GM21576 (cell line): Measurements from ENCODE around the gene TIMP2.
"Not testable (repeated sequence)": the region's sequence is repeated elsewhere in the genome, so short reads cannot be mapped to it uniquely, and the experiment has no call there.

Experiments
- ATAC-seq: cut with Tn5 transposase; IDR thresholded peaks from one replicate; pipeline ENCODE4 v1.9.1; 2021; ENCODE audit warnings: mild to moderate bottlenecking, moderate library complexity; ENCODE audit not compliant: unreplicated experiment

The TIMP2 gene

DNA sequence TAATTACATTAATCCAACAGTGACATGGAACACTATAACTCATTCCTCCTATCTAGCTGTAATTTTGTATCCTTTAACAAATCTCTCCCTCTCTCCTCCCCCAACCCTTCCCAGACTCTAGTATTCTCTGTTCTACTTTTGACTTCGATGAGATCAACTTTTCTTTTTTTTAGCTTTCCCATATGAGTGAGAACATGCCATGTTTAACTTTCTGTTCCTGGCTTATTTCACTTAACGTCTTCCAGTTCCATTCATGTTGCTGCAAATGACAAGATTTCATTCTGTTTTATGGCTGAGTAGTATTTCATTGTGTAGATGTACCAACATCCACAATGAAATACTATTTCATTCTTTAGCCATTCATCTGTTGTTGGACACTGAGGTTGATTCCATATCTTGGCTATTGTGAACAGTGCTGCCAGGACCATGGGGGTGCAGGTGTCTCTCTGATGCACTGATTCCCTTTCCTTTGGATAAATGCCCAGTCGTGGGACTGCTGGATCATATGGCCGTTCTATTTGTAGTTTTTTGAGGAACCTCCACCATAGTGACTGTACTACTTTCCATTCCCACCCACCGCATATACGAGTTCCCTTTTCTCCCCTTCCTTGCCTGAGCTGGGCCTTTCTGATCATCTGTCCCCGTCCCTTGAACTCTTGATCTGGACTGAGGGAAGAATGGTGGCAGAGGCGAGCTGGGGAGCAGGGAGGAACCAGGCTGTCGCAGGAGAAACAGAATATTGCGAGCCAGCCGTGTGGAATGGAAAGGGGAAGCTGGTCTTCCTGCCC, 14.5 kb downstream of the TIMP2 start:
- ATAC-seq, result no peak

DNA sequence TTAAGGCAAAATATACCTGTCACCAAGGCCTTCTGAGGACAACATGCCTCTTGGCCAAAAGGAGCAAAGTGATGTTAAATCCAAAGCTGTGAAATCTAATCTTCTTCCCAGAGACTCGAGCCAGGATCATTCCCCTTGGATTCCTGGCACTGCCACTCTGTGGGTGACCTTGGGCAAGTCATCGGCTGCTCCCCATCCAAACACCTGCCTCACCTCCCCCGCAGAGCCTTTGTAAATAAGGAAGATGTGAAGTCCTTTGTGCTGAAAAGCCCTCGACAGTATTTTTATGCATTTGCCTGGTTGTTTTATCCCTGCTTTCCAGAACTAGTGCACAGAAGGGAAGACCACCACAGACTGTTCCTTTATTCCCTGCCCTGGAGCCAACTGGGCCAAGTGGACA, 16.8 kb downstream of the TIMP2 start:
- no peak for ATAC-seq

DNA sequence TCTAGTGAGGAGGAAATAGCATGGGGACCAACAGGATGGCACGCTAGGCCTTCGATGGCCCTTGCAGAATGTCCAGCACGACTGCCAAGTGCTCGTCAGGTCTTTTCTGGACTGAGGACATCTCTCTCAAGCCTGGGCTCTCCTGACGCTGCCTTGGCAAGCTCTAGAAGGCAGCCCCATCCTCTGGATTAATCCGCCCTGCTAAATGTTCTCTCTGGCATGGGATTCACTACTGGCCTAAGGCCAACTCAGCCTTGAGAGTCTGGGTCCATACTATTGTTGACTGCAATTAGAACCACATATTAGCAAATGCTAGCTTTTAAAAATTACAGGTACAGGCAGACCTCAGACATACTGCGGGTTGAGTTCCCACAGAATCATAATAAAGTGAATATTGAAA, 19.6 kb downstream of the TIMP2 start:
- no peak for ATAC-seq

DNA sequence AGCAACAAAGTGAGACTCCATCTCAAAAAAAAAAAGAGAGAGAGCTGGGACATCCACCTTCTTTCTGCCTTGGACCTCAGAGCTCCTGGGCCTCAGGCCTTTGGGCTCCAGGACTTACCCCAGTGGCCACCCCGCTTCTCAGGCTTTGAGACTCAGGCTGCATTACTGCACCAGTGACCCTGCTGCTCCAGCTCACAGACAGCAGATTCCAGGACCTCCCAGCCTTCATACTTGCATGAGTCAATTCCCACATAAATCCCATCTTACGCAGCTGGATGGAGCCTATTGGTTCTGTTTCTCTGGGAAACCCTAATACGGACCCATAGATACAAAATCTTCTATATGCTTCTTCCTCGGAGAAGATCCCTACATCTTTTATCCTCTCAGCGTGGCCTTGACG, 20.1 kb downstream of the TIMP2 start:
- ATAC-seq, result no peak

DNA sequence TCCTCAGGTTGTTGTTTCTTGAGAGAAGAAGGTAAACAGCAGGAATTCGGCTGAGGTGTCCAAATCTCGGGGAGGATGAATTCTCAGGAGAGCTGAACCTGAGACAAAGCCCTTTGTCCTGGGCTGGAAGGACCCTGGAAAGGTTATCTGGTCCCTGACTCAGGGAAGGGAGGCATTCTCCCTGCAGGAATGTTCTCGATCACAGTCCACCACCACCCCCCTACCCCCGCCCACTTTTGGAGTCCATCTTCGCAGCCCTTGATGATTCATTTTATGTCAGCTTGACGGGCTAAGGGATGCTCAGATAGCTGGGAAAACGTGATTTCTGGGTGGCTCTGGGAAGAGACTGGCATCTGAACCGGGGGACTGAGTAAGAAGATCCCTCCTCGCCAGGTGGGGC, 20.8 kb downstream of the TIMP2 start:
- no peak for ATAC-seq

DNA sequence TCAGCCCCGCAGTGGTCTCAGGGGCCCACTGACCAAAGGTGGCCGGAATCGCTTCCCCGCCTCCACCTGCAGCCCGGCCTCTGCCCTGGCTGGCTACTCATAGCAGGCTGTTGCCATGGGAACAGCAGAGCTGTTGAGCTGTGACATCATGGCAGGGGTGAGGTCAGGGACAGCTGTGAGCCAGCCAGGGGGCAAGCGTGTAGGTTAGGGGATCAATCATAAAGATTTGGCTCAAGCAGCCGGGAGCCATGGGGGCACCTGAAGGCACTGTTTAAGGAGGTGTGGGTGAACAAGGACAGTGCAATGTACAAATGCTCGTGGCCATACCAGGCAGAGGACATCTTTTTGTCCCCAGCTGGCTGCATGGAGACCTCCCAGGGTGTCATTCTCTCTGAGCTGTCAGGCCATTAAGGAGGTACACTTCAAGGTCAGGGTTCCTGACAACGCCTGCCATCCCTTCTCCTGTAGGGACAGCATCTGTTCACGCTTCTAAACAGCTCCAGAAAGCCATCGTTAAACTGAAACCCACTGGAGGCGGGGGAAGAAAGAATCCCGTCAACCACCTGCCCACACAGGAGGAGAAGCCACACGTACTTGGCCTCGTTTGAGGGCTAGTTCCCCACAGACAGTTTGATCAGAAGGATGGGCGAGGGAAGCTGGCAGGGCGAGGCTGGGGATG, 21.9 kb downstream of the TIMP2 start, which contains the start of gene CEP295NL:
Gene CEP295NL, minus strand, starts transcription at position 101 of the 679 bp plus-strand sequence. CDS start 1,373 bp downstream, outside the sequence.
- no peak for ATAC-seq

- ATAC-seq, result not testable (repeated sequence)
Measured at GRCh38 chr17:78902231-78902630, 23.0 kb downstream of the TIMP2 start.

- ATAC-seq, result no peak
Measured at GRCh38 chr17:78901806-78902205, 23.4 kb downstream of the TIMP2 start.

GRCh38 chr17:78900816-78901215, 24.4 kb downstream of the TIMP2 start:
- ATAC-seq, result no peak

DNA sequence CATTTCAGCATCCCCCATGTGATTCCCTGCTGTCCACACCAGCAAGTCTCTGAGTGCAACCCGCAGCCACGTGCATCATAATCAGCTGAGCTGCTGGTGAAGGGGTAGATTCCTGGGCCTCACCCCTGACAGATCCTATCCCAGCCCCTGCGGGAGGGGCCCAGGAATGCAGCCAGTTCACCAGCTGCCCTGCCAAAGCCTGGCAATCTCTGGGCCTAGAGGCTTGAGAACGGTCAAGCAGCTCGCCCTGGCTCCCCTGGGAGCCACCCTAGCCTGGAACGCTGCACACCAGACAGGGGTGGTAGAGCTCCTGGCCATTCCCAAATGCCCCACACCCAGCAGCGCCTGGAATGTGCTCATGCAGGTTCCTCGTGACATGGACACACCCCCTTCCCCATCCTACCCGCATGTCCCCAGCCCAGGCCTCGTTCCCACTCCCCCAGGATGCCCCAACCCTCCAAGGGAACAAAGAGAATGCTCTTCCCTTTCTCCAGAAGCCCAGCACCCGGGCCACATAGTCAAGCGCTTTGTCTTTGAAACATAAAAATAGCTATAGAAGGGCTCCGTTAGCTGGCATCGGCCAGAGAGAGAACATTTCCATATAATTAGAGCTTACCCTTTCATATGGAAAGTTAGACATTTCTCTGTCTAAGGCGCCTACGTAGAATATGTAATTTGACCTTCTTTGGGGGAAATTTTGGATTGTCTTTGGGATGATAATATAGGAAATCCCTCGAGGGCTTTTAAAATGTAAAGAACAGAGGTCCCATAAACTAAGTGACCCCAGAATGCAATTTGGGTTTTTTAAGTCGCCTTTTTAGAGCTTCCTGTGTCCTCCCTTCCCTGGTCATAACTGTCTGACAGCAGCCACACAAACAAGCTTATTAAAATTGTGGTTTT, 25.6 kb downstream of the TIMP2 start:
- ATAC-seq, result no peak

GRCh38 chr17:78898947-78899346, 26.2 kb downstream of the TIMP2 start:
- no peak for ATAC-seq

GRCh38 chr17:78898075-78898836, 26.9 kb downstream of the TIMP2 start:
- ATAC-seq, result no peak

DNA sequence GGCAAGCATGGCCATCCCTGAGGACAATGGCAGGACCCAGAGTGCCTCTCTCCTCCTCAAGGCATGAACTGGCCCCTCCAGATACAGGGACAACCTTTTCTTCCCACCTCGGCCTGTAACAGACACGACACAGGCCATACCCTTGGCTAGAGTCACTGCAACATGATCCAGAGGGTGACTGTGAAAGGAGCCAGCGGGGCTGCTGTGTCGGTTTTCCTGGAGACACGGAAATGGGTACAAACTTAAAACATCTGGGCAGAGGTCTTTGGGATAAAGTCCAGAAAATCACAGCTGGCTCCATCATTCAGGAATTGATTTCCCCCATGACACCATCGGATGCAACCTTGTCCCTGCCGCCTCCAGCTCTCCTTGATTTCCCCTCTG, 27.5 kb downstream of the TIMP2 start:
- ATAC-seq, result no peak

GRCh38 chr17:78896834-78897663, 28.1 kb downstream of the TIMP2 start:
- no peak for ATAC-seq

DNA sequence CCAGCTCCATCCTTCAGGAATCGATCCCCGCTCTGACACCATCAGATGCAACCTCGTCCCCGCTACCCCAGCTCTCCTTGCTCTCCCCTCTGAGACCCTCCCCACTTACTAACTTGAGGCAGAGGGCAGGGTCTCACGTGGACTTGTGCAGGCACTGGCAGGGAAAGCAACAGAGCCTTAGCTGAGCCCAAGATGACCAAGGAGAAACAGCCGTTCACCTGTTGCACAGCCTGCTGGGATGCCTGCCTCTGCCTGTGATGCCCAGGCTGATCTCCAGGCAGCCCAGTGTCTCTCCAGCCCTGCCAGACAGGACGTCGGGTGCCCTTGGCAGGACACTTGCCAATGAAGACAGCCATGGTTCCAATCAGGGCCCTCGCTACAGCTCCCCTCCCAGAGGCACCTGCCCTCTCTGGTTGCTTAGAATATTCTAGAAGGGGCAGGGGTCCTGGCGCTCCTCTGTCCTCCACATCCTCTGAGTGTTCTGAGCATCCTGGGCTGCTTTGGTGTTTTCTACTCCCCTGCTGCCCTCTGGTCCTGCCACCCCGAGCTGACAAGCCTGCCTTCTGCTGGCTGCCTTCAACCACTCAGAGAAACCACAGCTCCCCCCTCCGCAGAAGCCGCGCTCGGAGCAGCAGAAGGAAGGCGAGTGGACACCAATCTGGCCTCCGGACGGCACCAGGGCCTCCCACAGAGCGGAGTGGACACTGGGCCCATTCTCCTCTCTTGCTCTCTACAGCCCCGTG, 28.9 kb downstream of the TIMP2 start:
- ATAC-seq, result no peak

- ATAC-seq, result no peak
Measured at GRCh38 chr17:78895322-78895721, 29.9 kb downstream of the TIMP2 start.

GRCh38 chr17:78893684-78894083, 31.5 kb downstream of the TIMP2 start:
- no peak for ATAC-seq

DNA sequence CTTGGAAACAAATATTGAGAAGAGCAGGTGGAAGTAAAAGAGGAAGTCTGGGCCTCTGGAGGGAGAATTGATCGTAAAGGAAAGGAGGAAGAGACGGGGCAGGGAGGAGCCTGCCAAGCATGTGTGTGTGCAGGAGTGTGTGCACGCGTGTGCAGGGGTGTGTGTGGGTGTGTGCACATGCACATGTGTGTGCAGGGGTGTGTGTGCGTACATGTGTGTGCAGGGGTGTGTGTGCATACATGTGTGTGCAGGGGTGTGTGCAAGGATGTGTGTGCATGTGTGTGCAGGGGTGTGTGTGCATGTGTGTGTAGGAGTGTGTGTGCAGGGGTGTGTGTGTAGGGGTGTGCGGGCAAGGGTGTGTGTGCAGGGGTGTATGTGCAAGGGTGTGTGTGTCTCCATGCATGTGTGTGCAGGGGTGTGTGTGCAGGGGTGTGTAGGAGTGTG, 32.2 kb downstream of the TIMP2 start:
- no peak for ATAC-seq

- no peak for ATAC-seq
Measured at GRCh38 chr17:78892520-78892919, 32.7 kb downstream of the TIMP2 start.
